PC-9 (cell line): ENCODE measurements around the gene LPO. TPM values are rescaled to one million over a fixed set of nuclear protein-coding genes. Genes with fewer than 3 reads are reported as not detected.

Experiments
- BruUV-seq: library from RNA; stranded (reverse); fragments of 400-500 nt; replicated peaks from 2 replicates; lab custom pipeline; 2021; lab: Mats Ljungman, UMichigan
- CTCF ChIA-PET: fragments of 300-600 bp; sonication (Branson Sonifier 250); formaldehyde crosslinking; loops from one replicate; lab custom pipeline; 2022; ENCODE audit warnings: antibody characterized with exemption; lab: Charles Lee
- POLR2A ChIA-PET: fragments of 300-600 bp; sonication (Branson Sonifier 250); formaldehyde crosslinking; loops from one replicate; lab custom pipeline; 2022; ENCODE audit warnings: antibody characterized with exemption; ENCODE audit not compliant: unreplicated experiment; lab: Charles Lee
- DNase-seq, 2 experiments: peaks; one replicate each; pipeline versions ENCODE4 v3.0.0 to v3.0.0-alpha.2; 2015 to 2022; ENCODE audit warnings: mixed read lengths in 1 of 2
- H2AFZ ChIP-seq: fragments of 200-600 bp; sonication (generic); 2 replicates; pipeline ENCODE4 v1.8.1; 2017; ENCODE audit warnings: antibody characterized with exemption
- H3F3A ChIP-seq: fragments of 200-600 bp; sonication (generic); 2 replicates; pipeline ENCODE4 v1.8.1; 2017; ENCODE audit warnings: antibody characterized with exemption, mild to moderate bottlenecking, low read depth; ENCODE audit not compliant: insufficient read depth
- H3K27ac ChIP-seq: fragments of 200-600 bp; sonication (generic); 2 replicates; pipeline ENCODE4 v1.6.1; 2016; ENCODE audit warnings: mixed run types
- H3K27me3 ChIP-seq: fragments of 200-600 bp; sonication (generic); 2 replicates; pipeline ENCODE4 v1.6.1; 2016; ENCODE audit warnings: low read depth, mixed run types; ENCODE audit not compliant: insufficient read depth
- H3K36me3 ChIP-seq: fragments of 200-600 bp; sonication (generic); 2 replicates; pipeline ENCODE4 v1.6.1; 2016; ENCODE audit warnings: low read depth, mixed run types
- H3K4me1 ChIP-seq: fragments of 200-600 bp; sonication (generic); replicated peaks from 2 replicates; pipeline ENCODE4 v1.6.1; 2016; ENCODE audit warnings: mixed run types; ENCODE audit not compliant: insufficient read depth
- H3K4me2 ChIP-seq: fragments of 200-600 bp; sonication (generic); 2 replicates; pipeline ENCODE4 v1.6.1; 2017; ENCODE audit warnings: mixed run types
- H3K4me3 ChIP-seq: fragments of 200-600 bp; sonication (generic); 2 replicates; pipeline ENCODE4 v1.6.1; 2016; ENCODE audit warnings: mixed run types
- H3K79me2 ChIP-seq: fragments of 200-600 bp; sonication (generic); 2 replicates; pipeline ENCODE4 v1.6.1; 2017; ENCODE audit warnings: low read depth, mixed run types
- H3K9me2 ChIP-seq: fragments of 200-600 bp; sonication (generic); 2 replicates; pipeline ENCODE4 v1.8.1; 2017; ENCODE audit warnings: mild to moderate bottlenecking; ENCODE audit not compliant: insufficient read depth
- H3K9me3 ChIP-seq: fragments of 200-600 bp; sonication (generic); 2 replicates; pipeline ENCODE4 v1.8.1; 2016; ENCODE audit warnings: low read depth; ENCODE audit not compliant: insufficient read depth
- H4K20me1 ChIP-seq: fragments of 200-600 bp; sonication (generic); 2 replicates; pipeline ENCODE4 v1.8.1; 2017; ENCODE audit not compliant: insufficient read depth
- EZH2 ChIP-seq: fragments of 200-600 bp; sonication (generic); IDR thresholded peaks from 2 replicates; pipeline ENCODE4 v1.8.0; 2017; ENCODE audit warnings: antibody characterized with exemption, low read depth
- intact Hi-C: fragments of 100-400 bp; cut with micrococcal nuclease; formaldehyde crosslinking; loops from one replicate; pipeline ENCODE4 v1.10.0; 2022; ENCODE audit not compliant: unreplicated experiment
- total RNA-seq: library from RNA; stranded (reverse); gene quantifications from 2 replicates; pipeline ENCODE4 v1.2.3, GENCODE V29; 2021
- TF ChIP-seq, protein P1 (sequence below): fragments of 200-600 bp; sonication (generic); conservative IDR thresholded peaks from 2 replicates; pipeline ENCODE4 v1.6.1; 2017; ENCODE audit warnings: mixed run types, antibody characterized with exemption, mild to moderate bottlenecking, moderate library complexity

The LPO gene
- total RNA-seq, 1 experiment from 2014 or later, result not detected

DNA sequence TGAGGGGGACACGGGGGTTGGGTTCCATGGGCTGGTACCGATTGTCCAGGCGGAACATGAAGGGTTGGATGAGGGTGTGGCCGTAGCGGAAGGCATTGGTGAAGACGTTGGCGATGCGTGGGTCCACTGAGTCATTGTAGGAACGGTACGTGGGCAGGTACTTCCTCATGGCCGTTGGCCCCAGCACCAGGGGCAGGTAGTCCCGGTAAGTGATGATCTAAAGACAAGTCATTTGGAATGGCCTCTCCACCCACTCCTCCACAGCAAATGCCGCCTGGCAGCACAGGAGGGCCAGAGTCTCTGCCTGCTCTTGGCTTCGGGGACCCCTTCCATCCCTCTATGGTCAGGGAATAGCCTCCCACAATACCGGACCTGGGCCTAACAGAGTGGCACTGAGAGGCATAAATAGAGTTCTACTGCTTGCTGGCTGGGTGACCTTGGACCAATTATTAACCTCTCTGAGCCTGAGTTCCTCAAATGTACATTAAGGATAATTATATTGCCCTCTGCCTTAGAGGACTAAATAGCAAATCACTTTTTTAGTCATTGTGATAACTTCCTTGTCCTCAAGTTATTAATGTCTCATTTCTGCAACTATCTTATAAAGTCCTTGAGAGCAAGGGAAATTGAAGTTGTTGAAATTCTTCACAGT lies 35.2 kb downstream of the LPO start:
- no peaks in the 10 kb centered on the region for H3F3A ChIP-seq
- no peaks in the 10 kb centered on the region for H3K36me3 ChIP-seq
- H3K9me2 ChIP-seq, result no peaks in the 10 kb centered on the region
- H3K9me3 ChIP-seq, result no peaks in the 10 kb centered on the region
- H3K4me1 ChIP-seq, result no peaks in the 10 kb centered on the region
- intact Hi-C loops, result no loop called here
- H3K4me3 ChIP-seq, result no peak overlapping the region
- no peak overlapping the region for H2AFZ ChIP-seq
- no peaks in the 10 kb centered on the region for H3K79me2 ChIP-seq
- no peak overlapping the region for H3K27ac ChIP-seq
- BruUV-seq, result no TSS peak
- DNase-seq, result no peak
- H4K20me1 ChIP-seq, result no peaks in the 10 kb centered on the region
- ChIA-PET CTCF (no interaction called here), POLR2A (no interaction called here)
- H3K27me3 ChIP-seq, result peaks cover 96% of the 10 kb centered on the region
- no peak overlapping the region for H3K4me2 ChIP-seq
- TF ChIP-seq EZH2, result no peak

DNA sequence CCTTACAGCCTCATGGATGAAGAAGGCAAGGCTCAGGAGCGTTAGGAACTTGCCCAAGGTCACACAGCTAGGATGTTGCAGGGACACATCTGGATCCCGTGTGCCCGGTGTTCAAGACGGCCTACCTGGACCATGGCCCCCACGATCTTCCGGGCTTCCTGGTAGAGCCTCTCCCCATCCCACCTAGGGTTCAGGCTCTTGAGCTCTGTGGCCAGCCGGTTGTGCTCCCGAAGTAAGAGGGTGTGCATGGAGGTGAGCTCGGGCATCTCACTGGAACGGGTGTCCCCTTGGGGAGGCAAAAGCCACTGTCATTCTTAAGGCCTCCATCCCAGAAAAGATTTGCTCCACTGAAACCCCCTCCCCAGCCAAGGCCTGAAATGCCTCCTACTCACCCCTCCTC lies 37.0 kb downstream of the LPO start:
- BruUV-seq, result no TSS peak
- ChIA-PET POLR2A (no interaction called here), CTCF (no interaction called here)
- no peak overlapping the region for H2AFZ ChIP-seq
- H3K9me2 ChIP-seq, result no peaks in the 10 kb centered on the region
- no peak for DNase-seq
- H4K20me1 ChIP-seq, result no peaks in the 10 kb centered on the region
- H3K4me2 ChIP-seq, result no peak overlapping the region
- TF ChIP-seq EZH2, result no peak
- TF ChIP-seq, protein P1, sequence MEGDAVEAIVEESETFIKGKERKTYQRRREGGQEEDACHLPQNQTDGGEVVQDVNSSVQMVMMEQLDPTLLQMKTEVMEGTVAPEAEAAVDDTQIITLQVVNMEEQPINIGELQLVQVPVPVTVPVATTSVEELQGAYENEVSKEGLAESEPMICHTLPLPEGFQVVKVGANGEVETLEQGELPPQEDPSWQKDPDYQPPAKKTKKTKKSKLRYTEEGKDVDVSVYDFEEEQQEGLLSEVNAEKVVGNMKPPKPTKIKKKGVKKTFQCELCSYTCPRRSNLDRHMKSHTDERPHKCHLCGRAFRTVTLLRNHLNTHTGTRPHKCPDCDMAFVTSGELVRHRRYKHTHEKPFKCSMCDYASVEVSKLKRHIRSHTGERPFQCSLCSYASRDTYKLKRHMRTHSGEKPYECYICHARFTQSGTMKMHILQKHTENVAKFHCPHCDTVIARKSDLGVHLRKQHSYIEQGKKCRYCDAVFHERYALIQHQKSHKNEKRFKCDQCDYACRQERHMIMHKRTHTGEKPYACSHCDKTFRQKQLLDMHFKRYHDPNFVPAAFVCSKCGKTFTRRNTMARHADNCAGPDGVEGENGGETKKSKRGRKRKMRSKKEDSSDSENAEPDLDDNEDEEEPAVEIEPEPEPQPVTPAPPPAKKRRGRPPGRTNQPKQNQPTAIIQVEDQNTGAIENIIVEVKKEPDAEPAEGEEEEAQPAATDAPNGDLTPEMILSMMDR, result no peak
- intact Hi-C loops, result no loop called here
- no peak overlapping the region for H3K27ac ChIP-seq
- H3K79me2 ChIP-seq, result no peaks in the 10 kb centered on the region
- H3F3A ChIP-seq, result no peaks in the 10 kb centered on the region
- no peaks in the 10 kb centered on the region for H3K4me1 ChIP-seq
- H3K27me3 ChIP-seq, result peaks cover 94% of the 10 kb centered on the region
- no peaks in the 10 kb centered on the region for H3K9me3 ChIP-seq
- H3K36me3 ChIP-seq, result no peaks in the 10 kb centered on the region
- no peak overlapping the region for H3K4me3 ChIP-seq

DNA sequence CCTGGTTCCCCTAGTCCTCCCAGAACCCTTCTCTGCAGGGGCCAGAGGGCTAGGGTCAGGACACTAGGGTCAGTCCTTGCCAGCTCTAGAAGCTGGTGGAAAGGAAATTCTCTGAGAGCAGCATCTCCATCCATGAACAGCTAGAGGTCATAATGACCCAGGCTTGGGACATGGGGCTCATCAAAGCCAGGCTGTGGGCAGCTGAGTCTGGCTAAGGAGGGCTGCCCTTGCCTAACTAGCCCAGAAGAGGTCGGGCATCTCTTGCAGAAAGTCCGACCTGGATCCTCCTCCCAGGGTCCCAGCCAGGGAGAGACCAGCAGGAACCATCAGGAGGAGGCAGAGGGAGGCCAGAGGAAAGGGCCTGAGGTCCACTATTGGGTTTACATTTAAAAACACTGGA lies 38.0 kb downstream of the LPO start:
- DNase-seq, result no peak
- CTCF ChIA-PET, result no interaction called here
- Histone ChIP-seq H3F3A (no peaks in the 10 kb centered on the region), H3K79me2 (no peaks in the 10 kb centered on the region), H3K4me3 (no peak overlapping the region), H3K4me1 (no peaks in the 10 kb centered on the region), H3K27me3 (peaks cover 91% of the 10 kb centered on the region), H4K20me1 (no peaks in the 10 kb centered on the region), H3K9me3 (no peaks in the 10 kb centered on the region), H3K9me2 (no peaks in the 10 kb centered on the region), H2AFZ (no peak overlapping the region), H3K27ac (no peak overlapping the region), H3K36me3 (no peaks in the 10 kb centered on the region), H3K4me2 (no peak overlapping the region)
- TF ChIP-seq, protein P1, result no peak
- no peak for TF ChIP-seq EZH2
- POLR2A ChIA-PET, result no interaction called here
- intact Hi-C loops, result no loop called here
- no TSS peak for BruUV-seq
